DMS114 treated with DMSO at 0.1 percent for 48 hours (cell line): Measurements from ENCODE around the gene GDF9.
"Not testable (repeated sequence)": the region's sequence is repeated elsewhere in the genome, so short reads cannot be mapped to it uniquely, and the experiment has no call there.

Experiments
- DNase-seq: peaks from one replicate; lab custom pipeline; 2025; ENCODE audit not compliant: unreplicated experiment; lab: John Stamatoyannopoulos, UW

GDF9 gene

DNA sequence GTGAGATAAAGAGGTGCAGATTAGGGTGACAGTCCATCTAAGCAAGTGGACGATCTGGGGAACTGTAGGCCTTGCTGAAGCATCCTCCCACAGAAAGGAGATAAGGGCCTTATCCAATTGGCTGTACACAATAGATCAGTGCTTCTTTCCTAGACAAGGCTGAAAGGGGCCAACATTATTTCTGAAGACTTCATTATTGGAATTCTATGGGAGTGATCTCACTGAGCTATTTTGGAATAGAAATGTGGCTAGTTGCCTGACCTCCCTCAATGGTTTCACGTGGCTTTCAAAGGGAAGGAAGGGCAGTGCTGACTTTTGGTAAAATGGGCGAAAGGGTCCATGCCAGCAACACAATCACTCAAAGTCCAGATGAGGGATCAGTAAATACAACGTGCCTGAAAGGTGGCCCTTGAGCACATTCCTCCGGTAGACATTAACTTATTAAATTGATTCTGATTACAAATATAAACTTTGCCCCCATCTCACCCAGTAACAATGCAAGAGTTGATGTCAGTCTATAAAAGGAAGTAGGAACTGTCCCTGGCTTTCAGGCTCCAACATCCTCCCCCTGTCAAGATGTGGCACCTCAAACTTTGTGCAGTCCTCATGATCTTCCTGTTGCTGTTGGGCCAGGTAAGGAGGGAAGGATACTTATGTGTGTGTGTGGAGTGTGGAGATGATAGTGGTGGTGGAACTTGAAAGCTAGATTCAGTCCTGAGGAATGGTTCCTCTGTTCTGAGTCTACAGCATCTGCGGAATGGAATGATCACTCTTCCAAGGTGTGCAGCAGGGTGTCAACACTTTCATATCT is 7.1 kb upstream of the GDF9 start, which contains the start of gene LEAP2:
Gene LEAP2, plus strand, starts transcription at position 550 of the 811 bp plus-strand sequence. Its CDS starts 27 bp downstream, at position 577.
- no peak for DNase-seq

GRCh38 chr5:132872788-132873118 is 6.5 kb upstream of the GDF9 start:
- DNase-seq: no peak

DNA sequence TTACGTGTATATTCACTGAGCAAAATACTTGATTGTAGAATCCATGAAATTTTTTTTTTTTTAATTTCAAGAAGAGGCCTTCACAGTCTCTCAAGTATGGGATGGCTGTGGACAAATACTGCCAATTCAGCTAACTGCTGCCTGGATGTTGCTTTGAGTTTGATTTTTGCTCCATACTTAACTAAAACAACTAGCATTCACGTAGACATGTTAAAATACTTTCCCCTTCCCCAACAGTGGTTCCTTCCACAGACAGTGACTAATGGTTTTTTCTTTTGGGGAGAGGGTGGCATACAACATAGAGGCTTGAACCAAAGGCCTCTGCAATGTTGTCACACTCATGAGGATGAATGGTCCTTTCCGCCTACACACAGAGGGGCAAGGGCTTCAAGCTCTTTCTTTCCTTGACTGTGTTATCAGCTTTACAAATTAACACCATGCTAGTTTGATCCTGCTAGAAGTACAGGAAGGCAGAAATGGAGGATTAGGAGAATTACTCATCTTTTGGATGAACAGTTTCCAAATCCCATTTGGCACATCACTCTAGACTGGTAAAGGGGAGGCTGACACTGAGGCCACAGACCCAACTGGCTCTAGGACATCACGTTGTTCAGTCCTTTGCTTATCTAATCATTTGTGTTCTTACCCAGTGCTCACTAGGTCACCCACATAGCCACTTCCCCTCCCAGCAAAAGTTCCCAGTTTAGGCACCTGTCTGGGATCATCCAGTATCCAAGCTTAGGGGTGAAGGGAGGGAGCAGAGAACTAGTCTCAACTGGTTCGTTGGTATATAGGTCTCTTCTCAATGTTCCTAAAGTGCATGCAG is 5.4 kb upstream of the GDF9 start:
- DNase-seq: no peak

DNA sequence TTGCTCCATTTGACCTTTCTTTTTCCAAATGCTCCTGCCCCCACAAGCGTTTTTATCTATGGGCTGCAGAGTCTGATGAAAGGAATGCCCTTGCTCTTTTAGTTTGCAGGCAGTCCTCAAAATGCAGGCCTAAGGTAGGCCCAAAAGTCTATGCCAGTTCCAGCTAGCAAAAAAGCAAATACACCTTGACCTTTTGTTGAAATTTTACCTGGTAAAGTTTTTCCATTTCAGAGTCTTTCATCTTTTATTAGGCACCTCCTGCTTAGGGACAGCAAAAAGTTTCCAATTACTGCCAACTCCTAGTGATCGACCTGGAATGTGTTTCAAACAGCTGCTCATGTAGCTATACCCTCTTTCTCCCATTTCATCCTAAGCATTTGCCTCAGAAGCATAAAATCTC is 4.5 kb upstream of the GDF9 start:
- no peak for DNase-seq

DNA sequence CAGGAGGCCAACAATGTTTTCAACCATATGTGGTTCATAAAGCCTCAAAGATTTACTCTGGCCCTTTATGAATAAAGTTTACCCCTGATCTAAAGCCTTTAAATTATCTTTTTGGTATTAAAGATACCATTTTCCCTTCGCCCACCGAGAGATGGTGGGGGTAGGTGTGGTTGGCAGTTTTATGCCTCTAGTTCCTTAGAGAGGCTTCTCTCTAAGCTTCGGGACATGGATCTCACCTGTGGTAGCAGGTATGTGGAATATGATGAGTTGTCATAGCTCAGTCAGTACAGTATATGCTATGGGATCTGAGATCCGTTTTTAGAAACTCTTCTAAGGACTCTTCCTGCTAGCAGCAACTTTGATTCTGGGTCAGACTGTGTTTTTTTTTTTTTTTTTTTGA is 2.5 kb upstream of the GDF9 start:
- no peak for DNase-seq

DNA sequence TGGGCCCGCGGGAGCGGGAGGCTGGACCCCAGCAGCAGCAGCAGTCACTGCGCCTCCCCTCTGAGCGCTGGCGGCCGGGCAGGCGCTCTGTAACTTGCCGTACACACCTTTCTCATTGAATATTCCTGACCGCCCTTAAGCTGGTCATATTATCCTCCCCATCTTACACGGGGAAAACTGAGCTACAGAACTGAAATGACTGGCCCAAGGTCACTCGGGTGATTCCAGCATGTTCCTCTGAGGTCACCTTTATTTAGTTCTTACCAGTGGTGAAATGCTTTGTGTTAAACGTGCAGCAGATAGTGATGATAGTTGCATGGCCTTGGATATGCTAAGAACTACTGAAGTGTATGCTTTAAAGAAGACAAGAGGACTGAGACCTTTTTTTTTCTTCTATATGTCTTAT is 780 bp upstream of the GDF9 start:
- DNase-seq: no peak

DNA sequence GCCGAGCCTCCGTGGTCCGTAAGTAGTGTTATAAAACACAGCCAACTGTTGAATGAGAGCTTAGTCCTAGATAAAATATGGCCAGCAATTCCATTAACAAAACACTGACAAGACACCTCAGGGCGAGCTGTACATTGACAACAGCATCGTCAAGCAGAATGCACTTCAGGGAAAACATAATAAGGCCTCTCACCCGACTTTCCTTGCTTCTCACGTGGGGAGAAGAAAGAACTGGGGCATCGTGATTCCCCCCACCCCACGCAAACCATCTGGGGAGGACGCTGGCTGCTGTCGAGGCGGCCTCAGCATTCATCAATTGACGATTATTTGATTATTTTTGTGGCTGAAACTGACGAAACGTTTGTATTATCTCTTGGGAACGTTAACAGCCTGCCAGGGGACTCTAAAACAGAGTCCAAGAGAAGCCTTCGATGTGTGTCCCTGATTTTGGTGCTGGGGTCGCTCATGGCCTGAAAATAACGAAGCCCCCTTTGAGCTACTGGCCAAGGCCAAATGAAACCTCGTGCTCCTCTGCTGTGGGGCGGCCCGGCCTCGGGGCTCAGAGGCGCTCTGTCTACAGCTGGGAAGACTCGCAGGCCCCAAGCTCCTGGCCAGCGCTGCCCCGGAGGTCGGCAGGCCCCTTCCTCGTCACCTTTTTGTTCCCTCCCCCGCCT is 464 bp downstream of the GDF9 start:
- DNase-seq: no peak

- DNase-seq: no peak
Measured at GRCh38 chr5:132860742-132861141, 5.5 kb downstream of the GDF9 start.

- DNase-seq: no peak
Measured at GRCh38 chr5:132859889-132860437, 6.3 kb downstream of the GDF9 start.

- DNase-seq: no peak
Measured at GRCh38 chr5:132856011-132856410, 10.3 kb downstream of the GDF9 start.

DNA sequence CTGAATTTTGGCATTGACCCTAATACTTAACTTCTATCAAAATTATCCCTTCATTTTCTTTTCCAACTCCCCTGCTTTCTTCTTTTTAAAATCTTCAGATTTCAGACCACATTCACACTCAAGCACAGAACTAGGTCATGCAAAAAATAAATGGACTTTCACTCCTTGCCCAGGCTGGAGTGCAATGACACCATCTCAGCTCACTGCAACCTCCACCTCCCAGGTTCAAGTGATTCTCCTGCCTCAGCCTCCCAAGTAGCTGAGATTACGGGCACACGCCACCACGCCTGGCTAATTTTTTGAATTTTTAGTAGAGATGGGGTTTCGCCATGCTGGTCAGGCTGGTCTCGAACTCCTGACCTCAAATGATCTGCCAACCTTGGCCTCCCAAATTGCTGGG is 11.3 kb downstream of the GDF9 start:
- not testable (repeated sequence) for DNase-seq

DNA sequence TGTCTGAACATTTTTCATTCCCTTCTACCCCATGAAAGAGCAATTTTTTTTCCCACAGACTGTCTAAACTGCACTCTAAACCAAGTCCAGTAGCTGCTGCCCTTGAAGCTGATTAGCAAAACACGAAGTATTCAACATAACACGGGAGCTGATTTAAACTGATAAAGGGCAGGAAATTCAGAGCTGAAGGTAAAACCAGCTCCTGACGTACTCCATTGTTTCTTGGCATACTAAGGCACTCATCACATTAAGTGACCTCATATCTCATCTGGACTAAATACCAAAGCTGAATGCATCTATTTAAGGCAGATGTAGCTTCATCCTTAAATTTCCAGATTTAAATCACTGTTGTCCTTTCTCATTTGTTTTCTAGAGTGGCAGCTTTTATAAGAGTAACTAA is 12.0 kb downstream of the GDF9 start:
- no peak for DNase-seq

- DNase-seq: no peak
Measured at GRCh38 chr5:132853790-132854189, 12.5 kb downstream of the GDF9 start.

- DNase-seq: no peak
Measured at GRCh38 chr5:132853323-132853722, 12.9 kb downstream of the GDF9 start.

DNA sequence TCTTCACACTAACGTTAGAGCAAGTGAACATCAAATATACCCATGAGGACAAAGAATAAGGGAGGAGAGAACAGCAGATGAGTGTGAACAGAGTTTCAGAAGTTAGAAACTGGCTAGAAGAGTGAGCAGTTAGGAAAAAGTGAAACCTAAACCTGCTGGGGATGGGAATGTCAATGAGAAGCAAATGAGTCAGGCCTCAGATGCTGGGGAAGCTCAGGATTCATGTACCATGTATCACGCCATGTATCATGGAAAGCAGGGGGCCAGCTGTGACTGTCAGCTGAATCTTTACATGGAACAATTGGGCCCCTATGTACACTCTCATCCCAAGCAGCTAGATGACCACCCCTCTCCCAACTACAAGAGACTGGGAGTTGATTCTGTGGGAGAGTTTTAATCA is 16.2 kb downstream of the GDF9 start:
- no peak for DNase-seq

DNA sequence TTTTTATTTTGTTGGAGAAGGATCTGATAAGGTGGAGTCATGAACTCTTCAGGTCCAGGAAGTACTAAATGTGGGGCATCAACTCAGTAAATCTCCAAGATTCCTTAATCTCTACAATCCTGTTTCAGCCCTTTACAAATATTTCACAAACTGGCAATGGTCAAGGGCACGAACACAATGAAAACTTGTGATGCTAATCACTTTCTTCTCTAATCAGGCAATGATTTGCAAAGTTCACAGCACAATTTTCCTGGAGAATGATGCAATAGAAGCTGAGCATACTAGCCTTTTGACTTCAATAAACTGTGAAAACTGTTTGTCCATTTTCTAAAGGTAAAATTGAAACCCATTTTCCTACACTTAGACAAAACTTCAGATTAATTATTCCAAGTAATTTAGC is 16.9 kb downstream of the GDF9 start:
- no peak for DNase-seq

DNA sequence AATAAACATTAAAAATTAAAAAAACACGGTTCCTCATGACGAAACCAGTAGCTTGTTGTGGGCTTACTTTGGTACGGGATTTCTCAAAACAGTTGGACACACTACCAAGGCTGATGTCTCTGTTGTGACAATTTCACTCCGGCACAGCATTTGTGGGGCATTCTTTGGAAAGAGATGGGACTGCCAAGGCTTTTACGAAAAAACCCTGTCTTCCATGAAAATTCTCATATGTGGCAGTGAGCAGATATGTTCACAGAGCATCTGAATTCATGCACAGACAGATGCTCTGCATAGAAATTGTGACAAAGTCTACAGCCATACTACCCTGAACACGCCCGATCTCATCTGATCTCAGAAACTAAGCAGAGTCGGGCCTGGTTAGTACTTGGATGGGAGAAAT is 18.0 kb downstream of the GDF9 start:
- no peak for DNase-seq

GRCh38 chr5:132841305-132841704 is 25.0 kb downstream of the GDF9 start:
- no peak for DNase-seq

DNA sequence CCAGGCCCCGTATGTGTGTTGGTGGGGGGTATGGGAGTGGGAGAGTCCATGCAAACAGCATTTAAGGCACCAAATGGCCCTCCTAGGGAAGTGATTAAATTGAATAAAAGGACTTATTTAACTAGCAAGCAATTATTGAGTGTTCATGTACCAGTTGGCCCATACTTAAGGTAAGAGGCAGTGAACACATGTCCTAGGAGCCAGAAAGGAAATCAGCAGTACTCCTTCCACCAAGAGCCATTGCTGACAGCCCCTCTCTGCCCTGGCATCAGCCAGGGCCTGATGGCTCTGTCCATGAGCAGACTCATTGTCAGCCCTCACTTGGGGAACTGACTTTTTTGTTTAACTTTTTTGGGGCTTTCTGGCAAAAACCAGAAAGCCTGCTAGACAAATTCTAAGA is 25.4 kb downstream of the GDF9 start:
- DNase-seq: no peak

DNA sequence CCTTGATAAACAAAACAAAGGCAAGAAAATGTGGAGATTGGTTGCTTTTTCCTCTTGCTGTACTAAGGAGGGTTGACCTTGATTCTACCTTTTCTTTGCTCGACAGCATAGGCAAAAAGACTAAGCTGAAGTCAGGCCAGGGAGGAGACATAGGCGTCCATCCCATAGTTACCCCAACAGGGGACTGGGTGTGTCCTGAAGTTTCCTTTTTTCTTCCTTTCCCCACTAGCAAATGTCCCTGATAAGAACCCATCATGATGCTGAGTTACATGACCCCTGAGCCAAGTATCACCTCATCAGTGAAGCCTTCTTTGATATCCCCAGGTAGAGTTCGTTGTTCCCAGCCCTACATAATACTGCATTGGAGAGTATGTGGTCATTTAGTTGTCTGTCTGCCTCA is 26.0 kb downstream of the GDF9 start:
- no peak for DNase-seq

GRCh38 chr5:132839426-132840301 is 26.6 kb downstream of the GDF9 start:
- no peak for DNase-seq
